ENCODE measurements around the gene SRCAP.

The SRCAP gene

GRCh38 chr16:30698816-30699614 lies at the start of gene SRCAP:
Gene SRCAP, plus strand, starts transcription at chr16:30699171. Its CDS starts 1,654 bp downstream, at chr16:30700825.
- peak; percentile 91 for DNase-seq

GRCh38 chr16:30649725-30650368 lies 49.1 kb upstream of the SRCAP start:
- no peak for DNase-seq

DNA sequence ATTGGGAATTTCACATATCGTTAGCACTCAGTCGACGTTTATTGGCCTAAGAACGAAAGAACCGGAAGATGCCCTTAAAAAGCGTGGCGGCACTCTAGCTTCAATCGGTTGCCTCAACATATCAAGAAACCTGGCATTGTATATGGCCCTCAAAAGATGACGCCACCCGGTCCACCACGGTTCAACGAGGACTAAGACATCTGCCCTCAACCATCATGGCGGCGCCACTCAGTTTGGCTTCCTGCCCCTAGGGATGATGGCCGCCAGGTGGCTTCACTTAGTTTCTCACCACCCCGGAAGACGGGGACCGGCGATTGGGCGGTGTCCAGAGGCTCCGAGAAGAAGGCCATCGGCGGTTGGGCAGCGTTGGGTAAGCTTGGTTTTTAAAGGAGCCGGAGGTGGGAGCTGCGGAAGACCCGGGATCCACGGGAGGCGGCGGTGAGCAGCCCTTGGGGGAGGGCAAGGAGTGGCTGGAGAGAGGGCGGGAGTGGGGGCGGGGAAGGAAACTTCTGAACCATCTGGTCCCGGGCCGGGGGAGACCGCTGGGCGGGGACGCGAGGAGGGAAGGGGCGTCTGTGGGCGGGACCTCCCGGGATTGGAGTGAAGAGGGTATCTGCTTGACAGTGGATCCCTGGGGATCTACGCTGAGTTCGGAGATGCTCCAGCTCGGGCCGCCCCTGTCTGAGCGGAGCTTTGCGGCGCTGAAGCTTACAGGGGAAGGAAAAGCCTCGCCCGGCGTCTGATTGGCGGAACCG lies 48.4 kb upstream of the SRCAP start, which contains the start of gene PRR14:
Gene PRR14, plus strand, starts transcription at position 592 of the 755 bp plus-strand sequence. CDS start 686 bp downstream, outside the sequence.
- DNase-seq = peak; percentile 99

DNA sequence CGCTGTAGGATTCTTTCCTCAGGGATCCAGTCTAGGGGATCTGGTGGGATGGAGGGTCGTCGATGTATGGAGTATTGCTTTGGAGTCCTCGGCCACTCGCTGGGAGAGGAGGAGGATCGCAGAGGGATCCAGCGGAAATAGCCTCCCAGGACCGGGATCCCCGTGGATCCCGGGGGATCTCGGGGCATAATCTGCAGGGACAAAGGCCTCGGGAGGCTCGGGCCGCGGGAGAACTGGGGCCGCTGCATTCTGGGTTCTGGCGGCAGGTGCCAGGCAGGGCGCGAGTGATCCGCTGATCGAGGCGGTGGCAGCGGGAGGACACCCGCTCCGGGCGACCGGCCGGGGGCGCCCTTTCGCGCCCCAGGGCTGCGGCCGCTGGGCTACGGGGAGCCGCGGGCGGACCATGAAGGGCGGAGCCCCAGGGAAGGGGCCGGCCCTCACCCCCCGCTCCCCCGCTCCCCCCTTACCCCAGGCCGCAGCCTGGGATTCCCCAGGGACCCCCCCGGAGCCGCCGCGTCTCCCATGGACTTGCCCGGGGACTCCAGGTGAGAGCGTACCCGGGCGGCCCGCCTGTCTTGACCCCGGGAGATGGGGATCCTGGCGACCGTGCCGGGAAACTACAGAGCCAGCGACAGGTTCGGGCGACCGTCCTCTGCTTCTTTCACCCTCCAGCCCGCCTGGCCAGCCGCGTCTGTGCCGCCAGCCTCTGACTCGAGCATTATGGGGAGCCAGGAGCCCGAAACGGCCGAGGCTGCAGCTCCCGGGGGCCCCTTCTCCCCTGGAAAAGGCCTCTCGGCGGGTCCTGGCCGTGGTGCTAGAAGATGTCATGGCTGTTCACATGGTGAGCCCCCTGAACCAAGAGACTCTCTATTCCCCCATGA lies 47.6 kb upstream of the SRCAP start:
- peak; percentile 86 for DNase-seq

DNA sequence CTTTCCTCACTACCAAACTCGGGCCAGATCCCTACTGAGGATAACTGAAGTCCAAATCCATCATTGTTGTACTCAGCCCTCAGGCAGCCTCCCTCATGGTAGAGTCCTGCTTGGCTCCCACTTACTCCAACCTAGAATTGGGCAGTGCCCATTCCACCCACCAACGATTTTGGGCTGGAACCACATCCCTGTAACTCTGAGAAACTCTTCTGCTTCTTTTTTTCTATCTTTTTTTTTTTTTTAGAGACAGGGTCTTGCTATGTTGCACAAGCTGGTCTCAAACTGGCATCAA lies 47.0 kb upstream of the SRCAP start:
- DNase-seq = no peak

DNA sequence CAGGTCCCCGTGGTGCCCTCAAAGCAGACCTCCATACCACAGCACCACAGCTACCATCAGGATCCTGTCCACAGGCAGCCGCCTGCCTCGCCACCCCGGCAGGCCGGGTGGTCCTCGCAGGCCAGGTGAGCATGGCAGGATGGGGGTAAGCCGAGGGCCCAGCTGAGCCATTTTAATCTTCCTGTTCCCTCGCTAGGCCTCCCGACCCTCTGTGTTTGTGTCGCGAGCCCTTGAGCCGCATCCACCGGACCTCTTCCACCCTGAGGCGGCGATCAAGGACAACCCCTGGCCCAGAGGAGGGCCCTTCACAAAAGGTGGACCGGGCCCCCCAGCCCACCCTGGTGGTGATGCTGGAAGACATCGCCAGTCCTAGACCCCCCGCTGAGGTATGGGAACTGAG lies 46.3 kb upstream of the SRCAP start:
- no peak for DNase-seq

DNA sequence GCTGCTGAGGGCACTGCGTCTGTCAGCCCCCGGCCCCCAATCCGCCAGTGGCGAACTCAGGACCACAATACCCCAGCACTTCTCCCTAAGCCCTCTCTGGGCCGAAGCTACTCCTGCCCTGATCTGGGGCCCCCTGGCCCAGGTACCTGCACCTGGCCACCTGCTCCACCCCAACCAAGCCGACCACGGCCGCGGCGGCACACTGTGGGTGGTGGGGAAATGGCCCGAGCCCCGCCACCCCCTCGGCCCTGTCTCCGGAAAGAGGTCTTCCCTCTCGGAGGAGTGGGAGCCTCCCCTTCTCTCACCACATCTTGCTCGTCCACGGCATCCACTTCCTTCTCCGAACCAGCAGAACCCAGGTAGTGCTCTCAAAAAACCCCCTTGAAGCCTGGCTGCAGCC lies 44.1 kb upstream of the SRCAP start:
- DNase-seq = no peak

DNA sequence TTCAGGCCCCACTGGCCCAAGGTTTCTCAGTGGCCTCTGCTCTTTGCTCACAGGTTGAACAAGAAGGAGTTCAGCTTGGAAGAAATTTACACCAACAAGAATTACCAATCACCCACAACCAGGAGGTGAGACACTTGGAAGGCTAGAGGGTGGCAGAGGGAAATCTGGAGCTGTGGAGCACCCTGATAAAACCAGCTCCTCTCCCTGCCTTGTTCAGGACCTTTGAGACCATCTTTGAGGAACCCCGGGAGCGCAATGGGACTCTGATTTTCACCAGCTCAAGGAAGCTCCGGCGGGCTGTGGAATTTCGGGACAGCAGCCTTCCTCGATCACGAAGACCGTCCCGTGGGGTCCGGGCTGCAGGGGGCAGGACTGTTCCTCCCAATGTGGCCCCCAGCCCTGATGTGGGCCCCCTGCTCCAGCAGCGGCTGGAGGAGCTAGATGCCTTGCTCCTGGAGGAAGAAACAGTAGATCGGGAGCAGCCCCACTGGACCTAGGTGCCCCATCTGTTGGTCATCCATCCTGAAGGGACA lies 43.1 kb upstream of the SRCAP start:
- no peak for DNase-seq

DNA sequence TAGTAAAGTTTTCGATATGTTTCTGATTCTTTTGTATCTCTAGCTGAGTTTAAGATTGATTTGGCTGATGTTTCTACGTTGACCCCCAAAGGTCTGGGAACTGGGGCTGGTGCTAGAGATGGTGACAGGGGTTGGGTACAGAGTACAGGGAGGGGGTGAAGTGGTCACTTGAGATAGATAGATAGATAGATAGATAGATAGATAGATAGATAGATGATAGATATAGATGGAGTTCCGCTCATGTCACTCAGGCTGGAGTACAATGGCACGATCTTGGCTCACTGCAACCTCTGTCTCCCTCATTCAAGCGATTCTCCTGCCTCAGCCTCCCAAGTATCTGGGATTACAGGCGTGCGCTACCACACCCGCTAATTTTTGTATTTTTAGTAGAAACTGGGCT lies 42.6 kb upstream of the SRCAP start:
- no peak for DNase-seq

GRCh38 chr16:30656974-30657865 lies 41.8 kb upstream of the SRCAP start:
- DNase-seq = no peak

DNA sequence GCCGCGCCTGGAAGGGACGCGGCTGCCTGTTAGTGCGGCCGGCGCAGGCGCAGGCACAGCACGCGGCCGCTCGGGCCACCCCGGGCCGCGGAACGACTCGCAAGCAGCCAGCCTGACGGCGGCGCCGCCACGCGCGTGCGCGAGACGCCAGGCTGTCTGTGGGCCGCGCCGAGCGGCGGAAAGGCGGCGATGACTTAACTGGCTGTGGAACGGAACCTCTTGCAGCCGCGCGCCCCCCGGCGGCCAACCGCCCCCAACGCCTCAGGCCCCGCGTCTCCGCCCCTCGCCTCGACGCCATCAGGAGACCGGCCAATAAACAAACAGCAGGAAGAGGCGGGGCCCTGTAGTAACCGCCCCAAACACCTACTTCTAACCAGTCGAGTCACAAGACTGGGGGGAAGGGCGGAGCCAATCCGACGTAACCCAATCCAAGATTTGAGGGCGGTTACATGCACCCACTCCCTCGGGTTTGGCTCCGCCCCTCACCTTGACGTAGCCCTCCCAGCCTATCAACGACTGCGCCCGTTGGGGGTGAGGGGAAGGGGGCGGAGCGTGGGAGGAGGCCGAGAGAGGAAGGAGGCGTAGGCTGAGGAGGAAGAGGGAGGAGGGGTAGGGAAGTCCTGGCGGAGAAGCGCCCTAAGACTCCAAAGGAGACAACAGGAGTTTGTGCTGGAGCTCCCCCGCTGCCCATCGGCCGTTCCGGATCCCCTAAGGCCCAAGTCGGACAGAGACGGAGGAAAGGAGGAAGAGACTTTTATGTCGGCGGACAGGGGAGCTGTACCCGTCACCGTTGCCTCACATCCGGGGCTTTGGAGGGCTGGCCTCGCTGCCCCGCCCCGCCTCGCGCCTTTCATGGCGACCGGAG lies 40.9 kb upstream of the SRCAP start, which contains the start of gene FBRS:
Gene FBRS, plus strand, starts transcription at position 566 of the 865 bp plus-strand sequence. CDS start 1,088 bp downstream, outside the sequence.
- DNase-seq = peak; percentile 100

GRCh38 chr16:30658731-30659506 lies 40.1 kb upstream of the SRCAP start:
- no peak for DNase-seq

DNA sequence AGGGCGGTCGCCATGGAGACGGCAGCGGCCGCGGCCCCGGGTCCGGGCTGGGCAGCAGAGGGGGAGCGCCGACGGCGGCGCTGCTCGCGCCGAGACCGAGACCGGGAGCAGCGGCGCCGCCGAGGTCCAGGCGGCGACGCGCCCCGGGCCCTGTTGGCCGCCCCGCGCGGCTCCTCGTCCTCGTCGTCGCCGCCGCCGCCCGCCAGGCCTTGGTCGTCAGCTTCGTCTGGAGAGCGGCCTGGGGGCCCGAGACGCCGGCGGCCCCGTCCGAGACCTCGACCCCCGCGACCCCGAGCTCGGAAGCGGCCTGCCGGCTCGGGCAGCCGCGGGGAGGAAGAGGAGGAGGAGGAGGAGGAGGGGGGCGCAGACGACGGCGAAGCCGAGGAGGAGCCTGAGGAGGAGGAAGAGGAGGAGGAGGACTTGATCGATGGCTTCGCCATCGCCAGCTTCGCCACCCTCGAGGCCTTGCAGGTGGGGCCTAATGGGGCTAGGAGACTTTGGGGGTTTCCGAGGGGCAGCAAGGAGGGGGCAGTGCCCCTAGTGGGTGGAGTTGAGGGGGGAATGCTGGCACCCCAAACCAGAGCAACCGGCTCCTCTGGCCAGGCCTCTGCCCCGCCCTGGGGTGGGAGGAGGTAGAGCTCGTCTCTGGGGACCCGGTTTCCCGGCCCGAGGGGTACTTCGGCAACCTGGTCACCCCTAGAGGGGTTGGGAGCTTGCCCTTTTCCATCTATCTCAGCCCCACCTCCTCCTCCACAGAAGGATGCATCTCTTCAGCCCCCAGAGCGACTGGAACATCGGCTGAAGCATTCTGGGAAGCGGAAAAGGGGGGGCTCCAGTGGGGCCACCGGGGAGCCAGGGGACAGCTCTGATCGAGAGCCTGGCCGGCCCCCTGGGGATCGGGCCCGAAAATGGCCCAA lies 39.2 kb upstream of the SRCAP start:
- DNase-seq = peak; percentile 56

DNA sequence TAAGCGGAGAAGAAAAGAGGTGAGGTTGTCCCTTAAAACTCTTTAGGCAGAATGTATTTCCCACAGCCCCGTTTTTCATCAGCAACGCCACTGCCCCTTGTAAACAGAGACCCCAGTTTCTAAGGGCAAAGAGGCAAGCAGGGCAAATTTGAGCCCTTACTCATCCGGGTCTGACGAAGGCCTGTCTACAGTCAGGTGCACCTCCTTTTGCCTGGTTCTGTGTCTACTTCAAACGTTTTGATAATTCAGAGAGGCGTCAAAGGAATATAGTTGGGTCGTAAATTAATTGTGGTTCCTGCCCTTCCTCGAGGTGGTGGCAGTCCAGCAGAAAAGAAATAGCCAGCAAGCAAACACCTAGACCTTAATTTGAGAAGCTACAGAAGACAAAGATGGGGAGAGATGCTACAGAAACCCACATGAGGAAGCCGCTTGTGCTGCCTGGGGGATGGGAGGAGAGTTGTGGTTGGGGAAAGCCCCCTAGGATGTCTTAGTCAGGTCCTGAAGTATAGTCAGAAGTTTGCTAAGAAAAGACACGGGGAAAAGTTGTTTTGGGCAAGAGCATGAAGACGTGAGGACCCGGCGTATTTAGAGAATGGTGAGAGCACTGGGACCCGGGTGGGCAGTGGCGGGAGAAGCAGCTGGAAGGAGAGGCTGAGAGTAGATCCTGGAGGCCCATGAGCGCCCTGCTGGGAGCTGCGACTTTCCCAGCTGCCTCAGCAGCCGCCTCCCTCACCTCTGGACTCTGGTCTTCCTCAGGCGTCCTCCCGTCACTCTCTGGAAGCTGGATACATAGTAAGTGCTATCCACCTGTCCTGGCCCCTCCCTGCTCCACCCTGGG lies 38.3 kb upstream of the SRCAP start:
- peak; percentile 87 for DNase-seq

DNA sequence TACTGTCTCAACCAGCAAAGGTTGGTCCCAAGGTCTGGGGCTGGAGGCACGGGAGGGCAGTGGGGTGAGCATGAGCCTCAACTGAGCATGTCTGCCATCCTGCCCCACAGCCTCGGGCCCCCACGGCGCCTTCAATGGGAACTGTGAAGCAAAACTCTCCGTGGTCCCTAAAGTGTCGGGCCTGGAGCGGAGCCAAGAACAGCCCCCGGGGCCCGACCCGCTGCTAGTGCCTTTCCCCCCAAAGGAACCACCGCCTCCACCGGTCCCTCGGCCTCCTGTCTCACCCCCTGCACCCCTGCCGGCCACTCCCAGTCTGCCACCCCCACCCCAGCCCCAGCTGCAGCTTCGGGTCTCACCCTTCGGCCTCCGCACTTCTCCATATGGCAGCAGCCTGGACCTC lies 36.5 kb upstream of the SRCAP start:
- no peak for DNase-seq

GRCh38 chr16:30663038-30663437 lies 35.9 kb upstream of the SRCAP start:
- DNase-seq = no peak

DNA sequence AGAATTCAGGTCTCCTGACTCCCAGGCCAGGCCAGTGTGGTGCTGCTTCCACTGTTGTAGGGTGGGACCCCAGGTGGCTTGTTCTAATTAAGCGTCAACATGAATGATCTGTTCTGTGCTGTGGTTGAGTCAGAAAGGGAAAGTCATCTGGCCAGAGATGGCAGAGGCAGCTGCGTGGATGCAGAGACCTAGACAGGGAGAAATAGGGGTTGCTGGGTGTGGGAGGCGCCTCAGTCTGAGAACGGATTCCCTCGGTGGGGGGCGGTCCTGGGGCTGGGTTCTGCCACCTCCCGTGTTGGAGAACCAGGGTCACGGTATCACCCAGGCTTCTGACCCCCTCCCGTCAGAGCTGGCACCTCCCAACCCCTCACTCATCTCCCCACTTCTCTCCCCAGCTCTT lies 35.2 kb upstream of the SRCAP start:
- no peak for DNase-seq
